ENCODE measurements around the gene PHLPP1.

Gene PHLPP1

GRCh38 chr18:62810682-62811081 lies 95.3 kb downstream of the PHLPP1 start:
- no peak for DNase-seq (ENCODE audit: low read depth)

DNA sequence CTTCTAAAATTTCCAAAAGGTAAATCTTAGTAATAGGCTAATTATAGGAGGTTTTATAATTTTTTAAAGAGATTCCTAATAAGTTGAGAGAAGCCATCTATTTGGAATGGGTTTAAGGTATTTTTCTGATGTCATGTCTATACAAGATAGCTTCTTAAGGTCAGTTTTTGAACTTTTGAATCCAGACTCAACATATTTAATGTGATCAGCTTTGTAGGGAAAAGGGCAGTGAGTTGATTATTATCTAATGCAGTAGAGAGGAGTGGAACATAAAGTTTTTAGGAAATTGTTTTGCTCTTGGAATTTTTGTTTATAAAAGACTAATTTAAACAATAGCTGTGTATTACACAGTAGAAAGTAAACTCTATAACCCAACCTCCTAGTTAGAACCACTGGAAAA lies 96.3 kb downstream of the PHLPP1 start:
- DNase-seq (ENCODE audit: low read depth), result no peak

GRCh38 chr18:62812242-62812641 lies 96.9 kb downstream of the PHLPP1 start:
- DNase-seq (ENCODE audit: low read depth), result no peak

DNA sequence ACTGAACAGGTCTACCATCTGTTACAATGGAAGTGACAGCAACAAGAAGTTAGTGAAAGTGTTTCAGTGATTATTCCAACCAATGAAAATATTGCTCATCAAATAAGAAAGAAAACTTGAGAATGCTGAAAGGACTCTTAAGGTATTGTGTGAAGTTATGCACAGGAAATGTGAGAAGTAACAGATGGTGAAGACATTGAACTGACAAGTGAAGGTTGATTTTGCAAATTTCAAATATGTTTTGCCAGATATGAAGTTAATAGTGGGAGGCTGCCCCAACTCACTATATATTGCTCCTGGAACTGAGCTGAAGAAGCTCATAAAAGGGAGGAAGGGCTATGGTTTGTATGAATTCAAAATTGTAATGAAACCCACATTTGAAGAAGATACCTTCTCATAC lies 97.5 kb downstream of the PHLPP1 start:
- DNase-seq (ENCODE audit: low read depth), result no peak

- no peak for DNase-seq (ENCODE audit: low read depth)
These were observed 98.9 kb downstream of the PHLPP1 start for GRCh38 chr18:62814132-62814759.

DNA sequence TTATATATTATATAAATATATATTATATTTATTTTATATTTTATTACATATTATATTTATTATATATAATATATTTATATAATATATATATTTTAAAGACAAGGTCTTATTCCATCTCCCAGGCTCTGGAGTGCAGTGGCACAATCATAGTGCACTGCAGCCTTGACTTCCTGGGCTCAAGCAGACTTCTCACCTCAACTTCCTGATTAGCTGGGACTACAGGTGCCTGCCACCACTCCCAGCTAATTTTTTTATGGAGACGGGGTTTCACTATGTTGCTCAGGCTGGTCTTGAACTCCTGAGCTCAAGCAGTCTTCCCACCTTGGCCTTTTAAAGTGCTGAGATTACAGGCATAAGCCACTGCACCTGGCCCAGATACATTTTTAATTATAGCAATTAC lies 110.0 kb downstream of the PHLPP1 start:
- DNase-seq (ENCODE audit: low read depth), result no peak

DNA sequence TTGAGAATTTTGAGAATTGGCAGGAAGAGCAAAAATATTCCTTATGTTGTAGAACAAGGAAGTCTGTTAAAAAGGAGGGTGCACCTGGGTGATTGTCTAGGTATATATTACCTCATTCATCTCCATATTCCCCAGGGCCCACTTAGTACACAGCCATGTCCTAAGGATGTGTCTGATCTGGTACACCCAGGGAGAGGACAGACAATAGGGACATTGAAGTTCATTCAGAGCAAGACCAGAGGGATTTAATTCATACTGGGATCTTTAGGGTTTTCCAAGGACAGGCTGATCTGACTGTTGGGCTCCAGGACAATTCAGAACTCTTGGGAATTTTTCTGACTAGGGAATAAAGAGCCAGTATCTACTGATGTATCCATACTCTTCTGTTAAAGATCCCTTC lies 112.1 kb downstream of the PHLPP1 start:
- DNase-seq (ENCODE audit: low read depth), result no peak

- DNase-seq (ENCODE audit: low read depth), result no peak
These were observed 112.8 kb downstream of the PHLPP1 start for GRCh38 chr18:62828091-62828640.

- no peak for DNase-seq (ENCODE audit: low read depth)
These were observed 113.5 kb downstream of the PHLPP1 start for GRCh38 chr18:62828852-62829251.

DNA sequence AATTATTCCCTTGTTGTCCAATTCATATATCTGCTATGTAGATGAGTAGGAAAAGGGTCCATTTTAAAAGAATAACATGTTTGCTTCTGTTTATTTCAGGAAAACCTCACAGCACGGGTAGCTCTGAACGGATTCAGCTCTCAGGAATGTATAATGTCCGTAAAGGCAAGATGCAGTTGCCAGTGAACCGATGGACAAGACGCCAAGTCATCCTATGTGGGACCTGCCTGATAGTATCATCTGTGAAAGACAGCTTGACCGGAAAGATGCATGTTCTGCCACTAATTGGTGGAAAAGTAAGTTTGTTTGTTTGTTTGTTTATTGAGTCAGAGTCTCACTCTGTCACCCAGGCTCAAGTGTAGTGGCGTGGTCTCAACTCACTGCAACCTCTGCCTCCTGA lies 114.6 kb downstream of the PHLPP1 start:
- DNase-seq (ENCODE audit: low read depth), result no peak

DNA sequence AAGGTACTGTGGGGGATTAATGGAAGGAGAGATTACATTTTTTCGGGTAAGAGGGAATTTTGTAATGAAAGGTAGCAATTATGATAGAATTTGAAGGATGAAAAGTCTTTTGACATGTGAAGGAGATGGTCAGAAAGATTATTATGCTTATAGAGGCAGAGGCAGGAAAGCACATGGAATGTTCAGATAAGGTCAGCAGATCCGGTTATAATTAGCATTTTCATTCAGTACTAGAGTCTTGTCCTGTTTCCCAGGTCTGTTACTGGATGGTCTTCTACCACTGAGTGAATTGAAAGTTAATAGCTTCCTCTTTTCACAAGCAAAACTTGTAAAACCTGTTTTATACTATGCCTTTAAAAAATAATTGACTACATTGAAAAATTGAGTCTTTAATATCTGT lies 116.9 kb downstream of the PHLPP1 start:
- no peak for DNase-seq (ENCODE audit: low read depth)

- DNase-seq (ENCODE audit: low read depth), result no peak
These were observed 118.2 kb downstream of the PHLPP1 start for GRCh38 chr18:62833494-62833893.

GRCh38 chr18:62834715-62835114 lies 119.4 kb downstream of the PHLPP1 start:
- DNase-seq (ENCODE audit: low read depth), result no peak

- DNase-seq (ENCODE audit: low read depth), result no peak
These were observed 121.7 kb downstream of the PHLPP1 start for GRCh38 chr18:62837011-62837410.

DNA sequence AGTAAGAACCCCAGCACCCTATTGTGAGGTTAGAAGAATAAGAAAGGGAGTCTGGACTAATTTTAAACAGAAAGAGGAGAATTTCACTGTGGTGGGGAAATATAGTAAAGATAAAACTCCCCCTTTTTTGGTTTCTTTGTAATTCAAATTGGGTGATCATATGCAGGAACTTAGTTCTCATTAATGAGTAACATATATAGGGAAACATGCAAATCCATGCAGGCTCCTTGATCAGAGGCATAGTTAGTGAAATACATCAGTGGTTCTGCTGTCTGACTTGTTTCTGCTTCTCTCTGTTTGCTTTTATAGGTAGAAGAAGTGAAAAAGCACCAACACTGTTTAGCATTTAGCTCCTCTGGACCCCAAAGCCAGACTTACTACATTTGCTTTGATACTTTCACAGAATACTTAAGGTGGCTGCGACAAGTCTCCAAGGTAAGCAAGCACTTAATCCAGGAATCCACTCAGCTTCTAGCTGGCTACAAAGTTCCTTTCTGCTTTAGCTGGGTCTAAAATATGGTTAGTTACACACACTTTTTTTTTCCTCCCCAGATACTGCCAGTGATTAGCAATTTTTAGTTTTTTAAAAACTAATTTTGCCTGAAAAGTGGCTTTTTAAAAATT lies 123.2 kb downstream of the PHLPP1 start:
- no peak for DNase-seq (ENCODE audit: low read depth)

- no peak for DNase-seq (ENCODE audit: low read depth)
These were observed 124.8 kb downstream of the PHLPP1 start for GRCh38 chr18:62839874-62840713.

DNA sequence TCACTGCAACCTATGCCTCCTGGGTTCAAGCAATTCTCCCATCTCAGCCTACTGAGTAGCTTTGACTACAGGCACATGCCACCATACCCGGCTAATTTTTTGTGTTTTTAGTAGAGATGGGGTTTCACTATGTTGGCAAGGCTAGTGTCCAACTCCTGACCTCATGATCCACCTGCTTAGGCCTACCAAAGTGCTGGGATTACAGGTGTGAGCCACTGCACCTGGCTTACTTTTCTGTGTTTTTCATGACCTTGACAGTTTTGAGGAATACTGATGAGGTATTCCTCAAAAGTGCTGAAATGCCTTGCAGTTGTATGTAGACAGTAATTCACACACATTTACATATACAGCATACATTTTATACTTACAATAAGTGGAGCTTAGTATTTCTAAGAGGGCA lies 126.1 kb downstream of the PHLPP1 start:
- no peak for DNase-seq (ENCODE audit: low read depth)

DNA sequence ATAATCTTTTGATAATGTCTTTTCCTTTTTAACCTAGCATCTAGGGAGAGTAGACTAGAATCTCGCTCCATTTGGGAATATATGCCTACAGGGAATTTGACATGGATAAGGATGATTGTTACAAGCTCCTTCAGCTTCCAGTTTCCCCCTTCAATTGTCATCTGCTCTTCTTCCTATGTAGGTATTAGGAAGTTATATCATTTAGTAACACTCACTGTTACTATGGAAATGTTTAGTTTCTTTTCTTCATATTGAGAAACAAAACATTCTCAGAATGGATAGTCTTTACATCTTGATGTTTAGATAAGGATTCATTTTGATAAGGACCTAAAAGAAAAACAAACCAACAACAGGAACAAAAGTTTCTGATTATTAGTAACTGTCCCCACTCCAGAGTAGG lies 127.6 kb downstream of the PHLPP1 start:
- DNase-seq (ENCODE audit: low read depth), result no peak

DNA sequence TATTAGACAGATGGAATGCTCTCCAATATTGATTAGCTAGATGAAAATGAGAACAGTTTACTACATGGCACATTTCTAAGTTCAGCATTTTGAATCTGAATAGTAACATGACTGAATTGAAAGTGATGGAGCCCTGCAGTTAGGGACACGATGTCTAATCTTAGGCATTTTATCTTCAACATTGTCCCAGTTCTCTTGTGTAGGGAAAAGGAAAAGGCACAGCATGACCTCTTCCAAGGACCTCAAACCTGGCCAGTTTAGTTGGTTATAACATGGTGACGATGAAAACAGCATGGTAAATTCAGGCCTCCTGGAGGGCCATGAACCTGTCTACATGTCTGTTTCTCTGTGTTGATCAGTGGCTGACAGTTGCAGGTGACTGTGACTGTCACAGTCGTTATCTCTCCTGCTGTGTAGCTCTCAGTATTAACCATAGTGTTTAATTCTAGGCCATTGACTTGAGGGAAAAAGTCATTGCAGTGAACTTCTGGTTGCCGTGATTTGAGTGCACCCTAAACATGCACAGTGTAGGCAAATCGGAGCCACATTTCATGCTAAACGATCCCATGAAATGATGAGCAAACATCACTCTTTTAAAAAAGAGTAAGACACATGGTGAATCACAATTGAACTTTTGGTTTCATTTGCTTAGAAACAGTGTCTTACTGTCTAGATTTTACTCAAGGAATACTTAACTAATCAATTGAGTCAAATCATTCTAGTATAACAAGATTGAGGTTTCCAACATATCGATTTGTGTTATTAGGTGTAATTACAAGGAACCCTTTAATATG lies 129.7 kb downstream of the PHLPP1 start:
- no peak for DNase-seq (ENCODE audit: low read depth)

DNA sequence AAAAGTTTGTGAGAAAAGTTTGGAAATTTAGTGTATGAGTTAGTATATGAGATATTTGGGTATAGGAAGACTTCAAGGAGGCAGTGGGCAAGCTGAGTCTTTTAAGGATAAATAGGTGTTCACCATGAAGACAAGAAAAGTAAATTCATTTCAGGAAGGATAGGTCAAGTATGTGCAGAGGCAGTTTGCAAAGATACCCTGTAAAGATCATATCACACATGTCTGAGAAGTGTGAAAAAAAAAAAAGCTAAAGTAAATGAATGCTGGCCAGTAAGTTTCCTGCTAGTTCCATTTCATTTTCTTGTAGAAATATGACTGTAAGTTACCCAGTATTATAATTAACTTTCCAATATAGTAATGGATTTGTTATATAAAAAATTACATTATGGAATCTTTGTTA lies 131.0 kb downstream of the PHLPP1 start:
- no peak for DNase-seq (ENCODE audit: low read depth)

DNA sequence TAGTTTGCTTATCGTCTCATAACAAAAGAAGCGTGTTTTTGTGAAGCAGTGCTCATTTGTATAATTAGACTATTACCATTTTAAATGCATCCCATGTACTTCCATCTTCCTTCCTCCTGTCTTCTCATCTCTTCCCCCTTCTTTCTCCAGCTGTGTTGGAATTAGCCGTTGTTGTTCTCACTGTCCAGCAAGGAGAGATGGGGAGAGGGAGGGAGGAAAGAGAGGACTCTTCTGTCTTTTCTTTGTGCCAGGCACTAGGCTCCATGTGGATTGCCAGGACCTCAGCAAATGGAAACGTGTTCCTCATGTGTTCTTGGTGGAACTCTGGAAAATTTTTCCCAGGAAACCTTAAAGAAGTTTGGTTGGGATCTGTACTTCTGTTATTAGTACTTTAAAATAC lies 131.7 kb downstream of the PHLPP1 start:
- DNase-seq (ENCODE audit: low read depth), result no peak

DNA sequence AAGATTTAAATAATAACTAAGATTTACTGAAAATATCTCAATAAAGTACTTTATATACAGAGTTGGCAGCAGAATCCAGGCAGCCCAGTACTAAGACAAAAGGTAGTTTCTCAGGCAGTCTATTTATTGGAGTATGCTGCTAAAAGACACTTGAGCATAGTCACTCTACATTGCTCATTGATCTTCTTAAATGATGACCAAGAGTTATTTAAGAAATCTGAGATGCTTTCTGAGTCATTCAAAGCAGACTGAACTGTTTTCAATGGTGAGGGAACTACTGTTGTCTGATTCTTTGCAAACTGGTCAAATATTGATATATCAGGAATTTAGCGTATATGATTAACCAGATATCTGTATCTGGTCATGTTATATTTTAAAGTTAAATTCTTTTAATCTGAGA lies 133.6 kb downstream of the PHLPP1 start:
- no peak for DNase-seq (ENCODE audit: low read depth)
